ENCODE measurements around the gene TBC1D10A.

TBC1D10A gene

GRCh38 chr22:30321461-30321860 lies 5.3 kb downstream of the TBC1D10A start:
- in situ Hi-C loops (cut with MboI; ENCODE audit: low sequenced_read_pairs) = no loop called here

GRCh38 chr22:30320021-30320556 lies 6.7 kb downstream of the TBC1D10A start:
- in situ Hi-C loops (cut with MboI; ENCODE audit: low sequenced_read_pairs) = no loop called here

GRCh38 chr22:30318799-30319419 lies 7.8 kb downstream of the TBC1D10A start:
- in situ Hi-C loops (cut with MboI; ENCODE audit: low sequenced_read_pairs) = no loop called here

DNA sequence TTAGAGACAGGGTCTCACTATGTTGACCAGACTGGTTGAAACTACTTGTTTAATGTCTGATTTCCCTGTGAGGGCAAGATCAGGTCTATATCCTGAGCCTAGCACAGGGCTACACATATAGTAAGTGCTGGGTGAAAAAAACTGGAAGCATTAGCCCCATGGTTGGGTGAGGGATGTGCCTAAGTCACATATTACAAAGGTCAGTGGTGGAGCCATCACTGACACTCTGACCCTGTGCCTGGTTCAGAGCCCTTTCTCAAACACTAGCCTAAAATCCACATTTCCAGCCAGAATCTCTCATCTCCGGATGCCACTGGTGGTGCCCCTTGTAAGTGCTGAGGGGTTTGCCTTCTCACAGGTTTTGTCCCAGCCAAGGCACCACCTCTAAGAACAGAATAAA lies 9.0 kb downstream of the TBC1D10A start:
- in situ Hi-C loops (cut with MboI; ENCODE audit: low sequenced_read_pairs) = no loop called here

- in situ Hi-C loops (cut with MboI; ENCODE audit: low sequenced_read_pairs) = no loop called here
These were observed 10.7 kb downstream of the TBC1D10A start for GRCh38 chr22:30315962-30316576.

GRCh38 chr22:30314915-30315314 lies 11.8 kb downstream of the TBC1D10A start:
- in situ Hi-C loops (cut with MboI; ENCODE audit: low sequenced_read_pairs) = no loop called here

- in situ Hi-C loops (cut with MboI; ENCODE audit: low sequenced_read_pairs) = no loop called here
These were observed 13.0 kb downstream of the TBC1D10A start for GRCh38 chr22:30313527-30314363.

DNA sequence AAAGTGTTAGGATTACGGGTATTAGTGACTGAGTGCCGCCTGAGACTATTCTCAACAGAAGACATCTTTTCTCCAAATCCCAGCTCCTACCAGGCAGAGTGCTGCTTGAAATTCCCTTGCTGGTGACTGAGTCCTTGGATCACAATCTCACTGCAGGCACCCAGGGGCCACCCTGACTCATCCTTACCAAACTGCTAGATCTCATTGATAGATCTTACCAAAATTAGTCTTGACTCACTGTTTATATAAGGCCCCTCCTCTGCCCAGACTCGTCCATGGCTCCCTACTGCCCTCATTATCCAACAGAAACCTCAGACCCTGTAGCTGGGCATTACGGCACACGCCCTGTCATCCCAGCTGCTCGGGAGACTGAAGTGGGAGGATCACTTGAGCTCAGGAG lies 14.7 kb downstream of the TBC1D10A start:
- in situ Hi-C loops (cut with MboI; ENCODE audit: low sequenced_read_pairs) = no loop called here

- in situ Hi-C loops (cut with MboI; ENCODE audit: low sequenced_read_pairs) = no loop called here
These were observed 15.6 kb downstream of the TBC1D10A start for GRCh38 chr22:30310881-30311771.

DNA sequence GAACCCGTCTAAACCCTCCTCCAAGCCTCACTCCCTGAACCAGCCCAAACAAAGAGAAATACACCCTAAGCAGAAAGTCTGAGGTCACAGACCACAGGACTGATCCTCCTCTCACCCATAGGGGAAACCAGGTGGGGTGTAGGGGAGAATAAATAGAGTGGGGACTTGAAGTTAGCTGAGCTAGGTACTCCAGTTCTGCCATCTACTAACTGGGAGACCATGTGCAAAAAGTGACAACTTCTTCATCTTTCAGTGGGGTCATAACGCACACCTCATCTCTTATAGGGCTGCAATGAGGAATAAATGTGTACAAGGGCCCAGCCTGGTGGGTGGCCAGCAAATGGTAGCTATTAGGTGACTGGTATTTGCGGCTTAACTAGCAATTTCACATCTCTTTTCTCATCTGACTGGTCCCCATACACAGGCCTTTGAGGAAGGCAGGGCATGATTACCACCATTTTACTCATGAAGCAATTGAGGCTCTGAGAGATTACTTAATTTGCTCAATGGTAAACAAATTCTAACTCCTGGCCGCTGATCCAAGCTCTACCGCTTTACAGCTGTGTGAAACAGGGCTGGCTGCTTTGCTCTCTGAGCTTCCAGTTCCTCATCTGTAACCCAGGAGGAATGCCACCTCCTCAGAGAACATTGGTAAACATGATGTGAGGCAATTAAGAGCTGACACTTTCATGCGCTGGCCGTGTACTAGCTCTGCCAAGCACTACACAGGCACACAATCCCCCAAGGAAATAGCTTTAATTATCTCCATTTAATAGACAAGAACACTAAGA lies 16.6 kb downstream of the TBC1D10A start:
- in situ Hi-C loops (cut with MboI; ENCODE audit: low sequenced_read_pairs) = no loop called here

- in situ Hi-C loops (cut with MboI; ENCODE audit: low sequenced_read_pairs) = no loop called here
These were observed 18.1 kb downstream of the TBC1D10A start for GRCh38 chr22:30308518-30309230.

DNA sequence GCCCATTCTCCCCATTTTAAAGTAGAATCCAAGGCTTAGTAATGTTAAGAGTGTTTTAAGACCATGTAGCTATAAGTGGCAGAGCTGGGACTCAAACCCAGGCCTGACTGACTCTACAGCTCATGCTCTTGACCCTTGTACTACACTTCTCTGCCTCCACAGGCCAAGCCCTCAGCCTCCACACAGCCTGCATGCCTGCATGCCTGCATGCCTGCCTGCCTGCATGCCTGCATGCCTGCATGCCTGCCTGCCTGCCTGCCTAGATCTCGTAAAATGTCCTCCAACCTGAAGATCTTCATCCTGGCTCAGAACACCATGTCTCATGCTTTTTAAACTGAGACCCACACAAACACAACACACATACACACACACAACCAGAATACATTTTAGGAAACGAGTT lies 18.6 kb downstream of the TBC1D10A start:
- in situ Hi-C loops (cut with MboI; ENCODE audit: low sequenced_read_pairs) = no loop called here

DNA sequence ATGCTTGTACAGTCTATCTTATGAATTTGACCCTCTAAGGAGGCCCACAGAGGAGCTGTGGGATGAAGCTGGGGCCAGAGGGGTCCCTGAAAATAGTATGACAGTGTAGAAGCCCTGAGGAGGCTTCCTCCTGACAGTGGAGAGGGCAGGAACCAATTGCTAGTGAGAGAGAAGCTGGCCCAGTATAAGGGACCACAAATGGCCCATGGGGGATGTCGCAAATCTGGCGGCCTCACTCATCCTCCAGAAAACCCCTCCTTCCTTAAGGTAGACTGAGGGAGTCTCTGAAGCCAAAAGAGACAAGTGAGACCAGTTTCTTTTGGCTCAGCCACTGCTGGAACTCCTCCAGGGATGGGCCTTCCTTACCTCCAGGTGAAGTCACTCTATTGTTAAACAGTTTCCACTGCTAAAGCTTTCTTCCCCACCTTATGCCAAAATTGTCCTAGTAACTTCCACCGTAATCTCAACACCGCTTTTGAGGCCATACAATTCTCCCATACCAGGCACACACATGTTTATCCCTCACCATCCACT lies 19.6 kb downstream of the TBC1D10A start:
- in situ Hi-C loops (cut with MboI; ENCODE audit: low sequenced_read_pairs) = no loop called here

- in situ Hi-C loops (cut with MboI; ENCODE audit: low sequenced_read_pairs) = no loop called here
These were observed 20.1 kb downstream of the TBC1D10A start for GRCh38 chr22:30306627-30307011.

GRCh38 chr22:30305906-30306626 lies 20.7 kb downstream of the TBC1D10A start:
- in situ Hi-C loops (cut with MboI; ENCODE audit: low sequenced_read_pairs) = no loop called here

- in situ Hi-C loops (cut with MboI; ENCODE audit: low sequenced_read_pairs) = no loop called here
These were observed 21.2 kb downstream of the TBC1D10A start for GRCh38 chr22:30305519-30305905.

GRCh38 chr22:30304495-30305244 lies 22.1 kb downstream of the TBC1D10A start:
- in situ Hi-C loops (cut with MboI; ENCODE audit: low sequenced_read_pairs) = no loop called here

DNA sequence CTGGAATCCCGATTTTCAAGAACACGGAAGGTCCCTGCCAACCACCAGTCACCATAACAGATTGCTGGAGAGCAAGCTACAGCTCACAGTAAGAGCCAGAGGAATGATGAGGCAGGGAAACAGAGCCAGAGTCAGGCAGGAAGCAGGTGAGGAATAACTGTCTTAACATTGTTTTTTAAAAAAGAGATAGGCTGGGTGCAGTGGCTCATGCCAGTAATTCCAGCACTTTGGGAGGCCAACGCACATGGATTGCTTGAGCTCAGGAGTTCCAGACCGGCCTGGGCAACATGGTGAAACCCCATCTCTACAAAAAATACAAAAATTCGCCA lies 24.0 kb downstream of the TBC1D10A start:
- in situ Hi-C loops (cut with MboI; ENCODE audit: low sequenced_read_pairs) = no loop called here

Data from hTERT RPE-1 (cell line).